ENCODE data around the gene RNASET2. TPM values are rescaled to one million over a fixed set of nuclear protein-coding genes. Genes with fewer than 3 reads are reported as not detected.
A peak's percentile ranks its signal among the peaks of the same experiment; 100 is the strongest.

Gene RNASET2
- total and polyA plus RNA-seq, 10 of the 15 experiments (the other 5 are each of a cell fraction or from before 2014, with no cell fraction given), result 5.5 to 225 (median 50.2) TPM

- TF ChIP-seq USF1 (IDR thresholded peaks at IDR 0.05; ENCODE audit: borderline replicate concordance, extremely low read length, insufficient read depth, low read depth, low read length), result no peak
- TF ChIP-seq CHD1 (IDR thresholded peaks at IDR 0.05; ENCODE audit: low read depth, low read length), result no peak
- no peak for TF ChIP-seq ZBTB4 (CRISPR knock-in tag; IDR thresholded peaks at IDR 0.05)
- TF ChIP-seq SPI1 (IDR thresholded peaks at IDR 0.05; ENCODE audit: borderline replicate concordance, insufficient read depth, low read depth, low read length), result no peak
- TF ChIP-seq KDM1A (IDR thresholded peaks at IDR 0.05; ENCODE audit: borderline replicate concordance), result no peak
- no peak for TF ChIP-seq RAD21 (IDR thresholded peaks at IDR 0.05; ENCODE audit: insufficient read depth, low read depth, low read length)
- TF ChIP-seq EGR1 (IDR thresholded peaks at IDR 0.05; ENCODE audit: borderline replicate concordance in 1 of 2, low read depth in 2 of 2, low read length in 2 of 2), result peak in 1 of 2 experiments; percentile 84; a peak in 2 of 3 replicates
- TF ChIP-seq SREBF1 (IDR thresholded peaks at IDR 0.05; ENCODE audit: low read length), result no peak
- TF ChIP-seq ZSCAN29 (IDR thresholded peaks at IDR 0.05), result no peak
- TF ChIP-seq ZZZ3 (IDR thresholded peaks at IDR 0.05; ENCODE audit: control insufficient read depth, insufficient read length, low read depth), result no peak
- no peak for TF ChIP-seq REST (IDR thresholded peaks at IDR 0.05; ENCODE audit: low read depth, low read length)
- no peak for TF ChIP-seq ASH2L (IDR thresholded peaks at IDR 0.05; ENCODE audit: borderline replicate concordance, low read depth)
- TF ChIP-seq HDAC2 (IDR thresholded peaks at IDR 0.05), result no peak
- TF ChIP-seq BHLHE40 (IDR thresholded peaks at IDR 0.05; ENCODE audit: borderline replicate concordance in 1 of 2, low read depth in 2 of 2, low read length in 1 of 2), result peak in 1 of 2 experiments; percentile 75; a peak in 2 of 4 replicates
- TF ChIP-seq E2F4 (IDR thresholded peaks at IDR 0.05; ENCODE audit: low read depth, low read length), result peak; percentile 72
- no peak for TF ChIP-seq ATF2 (IDR thresholded peaks at IDR 0.05; ENCODE audit: low read length)
- no peak for TF ChIP-seq USF2 (IDR thresholded peaks at IDR 0.05; ENCODE audit: borderline replicate concordance, low read depth, low read length)
- no peak for TF ChIP-seq PAX8 (IDR thresholded peaks at IDR 0.05)
Measured at GRCh38 chr6:166956444-166957086, at the start of gene RNASET2 (continued).

All from GM12878 (cell line).